HEK293 (cell line): ENCODE measurements around the gene TMEM114.

Experiments used
- YY1 ChIP-seq: fragments of 450-650 bp; formaldehyde crosslinking; IDR thresholded peaks from 2 replicates; pipeline ENCODE4 v1.5.1; 2018; ENCODE audit warnings: missing biosample characterization, missing genetic modification characterization
- ZBTB21 ChIP-seq: fragments of 450-650 bp; formaldehyde crosslinking; IDR thresholded peaks from 2 replicates; pipeline ENCODE4 v1.5.1; 2017; ENCODE audit warnings: missing biosample characterization, missing genetic modification characterization
- ZNF184 ChIP-seq: fragments of 450-650 bp; IDR thresholded peaks from 2 replicates; pipeline ENCODE4 v1.5.1; 2018; ENCODE audit warnings: missing biosample characterization, mild to moderate bottlenecking, missing genetic modification characterization
- ZNF274 ChIP-seq, 2 experiments: fragments of 200-500 bp in 1 of 2; fragments of 450-650 bp in 1 of 2; sonication (Bioruptor generic) in 1 of 2; formaldehyde crosslinking in 1 of 2; IDR thresholded peaks; 2 replicates each; pipeline versions ENCODE4 v1.5.1 to v1.6.1; 2014 to 2016; ENCODE audit warnings: borderline replicate concordance in 1 of 2, inconsistent platforms in 1 of 2, low read length in 1 of 2, missing biosample characterization in 1 of 2, missing genetic modification characterization in 1 of 2
- ZNF324 ChIP-seq: fragments of 450-650 bp; formaldehyde crosslinking; IDR thresholded peaks from 2 replicates; pipeline ENCODE4 v1.5.1; 2016; ENCODE audit warnings: missing biosample characterization, missing genetic modification characterization
- ZNF350 ChIP-seq: fragments of 450-650 bp; formaldehyde crosslinking; IDR thresholded peaks from 2 replicates; pipeline ENCODE4 v1.5.0; 2017; ENCODE audit warnings: missing biosample characterization, mild to moderate bottlenecking, missing genetic modification characterization
- ZNF513 ChIP-seq: fragments of 450-650 bp; IDR thresholded peaks from 2 replicates; pipeline ENCODE4 v1.5.1; 2018; ENCODE audit warnings: missing biosample characterization, missing genetic modification characterization
- ZNF830 ChIP-seq: fragments of 450-650 bp; IDR thresholded peaks from 2 replicates; pipeline ENCODE4 v1.5.0; 2018; ENCODE audit warnings: missing biosample characterization, missing genetic modification characterization, low read depth, mild to moderate bottlenecking, moderate library complexity
- TF ChIP-seq, protein P1 (sequence below): fragments of 450-650 bp; formaldehyde crosslinking; IDR thresholded peaks from 2 replicates; pipeline ENCODE4 v1.5.1; 2016; ENCODE audit warnings: missing biosample characterization, missing genetic modification characterization
- TF ChIP-seq, protein P2 (sequence below): fragments of 450-650 bp; formaldehyde crosslinking; IDR thresholded peaks from 2 replicates; pipeline ENCODE4 v1.5.1; 2017; ENCODE audit warnings: missing biosample characterization, missing genetic modification characterization

- TF ChIP-seq ZNF274 (IDR thresholded peaks at IDR 0.05; ENCODE audit: low read length) = no peak
- no peak for TF ChIP-seq ZNF274 (tag by site-specific recombination; IDR thresholded peaks at IDR 0.05; ENCODE audit: borderline replicate concordance)
- no peak for TF ChIP-seq ZNF830 (tag by site-specific recombination)
- TF ChIP-seq YY1 (tag by site-specific recombination) = no peak
- TF ChIP-seq, protein P1, sequence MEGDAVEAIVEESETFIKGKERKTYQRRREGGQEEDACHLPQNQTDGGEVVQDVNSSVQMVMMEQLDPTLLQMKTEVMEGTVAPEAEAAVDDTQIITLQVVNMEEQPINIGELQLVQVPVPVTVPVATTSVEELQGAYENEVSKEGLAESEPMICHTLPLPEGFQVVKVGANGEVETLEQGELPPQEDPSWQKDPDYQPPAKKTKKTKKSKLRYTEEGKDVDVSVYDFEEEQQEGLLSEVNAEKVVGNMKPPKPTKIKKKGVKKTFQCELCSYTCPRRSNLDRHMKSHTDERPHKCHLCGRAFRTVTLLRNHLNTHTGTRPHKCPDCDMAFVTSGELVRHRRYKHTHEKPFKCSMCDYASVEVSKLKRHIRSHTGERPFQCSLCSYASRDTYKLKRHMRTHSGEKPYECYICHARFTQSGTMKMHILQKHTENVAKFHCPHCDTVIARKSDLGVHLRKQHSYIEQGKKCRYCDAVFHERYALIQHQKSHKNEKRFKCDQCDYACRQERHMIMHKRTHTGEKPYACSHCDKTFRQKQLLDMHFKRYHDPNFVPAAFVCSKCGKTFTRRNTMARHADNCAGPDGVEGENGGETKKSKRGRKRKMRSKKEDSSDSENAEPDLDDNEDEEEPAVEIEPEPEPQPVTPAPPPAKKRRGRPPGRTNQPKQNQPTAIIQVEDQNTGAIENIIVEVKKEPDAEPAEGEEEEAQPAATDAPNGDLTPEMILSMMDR (tag by site-specific recombination) = no peak
- TF ChIP-seq, protein P2, sequence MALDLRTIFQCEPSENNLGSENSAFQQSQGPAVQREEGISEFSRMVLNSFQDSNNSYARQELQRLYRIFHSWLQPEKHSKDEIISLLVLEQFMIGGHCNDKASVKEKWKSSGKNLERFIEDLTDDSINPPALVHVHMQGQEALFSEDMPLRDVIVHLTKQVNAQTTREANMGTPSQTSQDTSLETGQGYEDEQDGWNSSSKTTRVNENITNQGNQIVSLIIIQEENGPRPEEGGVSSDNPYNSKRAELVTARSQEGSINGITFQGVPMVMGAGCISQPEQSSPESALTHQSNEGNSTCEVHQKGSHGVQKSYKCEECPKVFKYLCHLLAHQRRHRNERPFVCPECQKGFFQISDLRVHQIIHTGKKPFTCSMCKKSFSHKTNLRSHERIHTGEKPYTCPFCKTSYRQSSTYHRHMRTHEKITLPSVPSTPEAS (tag by site-specific recombination) = no peak
- TF ChIP-seq ZNF184 (tag by site-specific recombination) = no peak
- TF ChIP-seq ZNF324 = no peak
- TF ChIP-seq ZBTB21 = no peak
- no peak for TF ChIP-seq ZNF350
- no peak for TF ChIP-seq ZNF513
Measured at GRCh38 chr16:8628981-8629725, 38.8 kb upstream of the TMEM114 start.
